GM12878 (cell line): ENCODE measurements around the gene LDLRAD4. TPM values are rescaled to one million over a fixed set of nuclear protein-coding genes. Genes with fewer than 3 reads are reported as not detected.

Experiments
- ATAC-seq: fragments of 200-7000 bp; cut with Tn5 transposase; 3 replicates; pipeline ENCODE4 v1.9.1; 2020; ENCODE audit warnings: mild to moderate bottlenecking, moderate library complexity
- BruUV-seq: library from RNA; stranded (reverse); fragments of 400-500 nt; replicated peaks from 2 replicates; lab custom pipeline; 2021; lab: Mats Ljungman, UMichigan
- CTCF ChIA-PET: fragments of 300-600 bp; sonication (Branson Sonifier 250); formaldehyde crosslinking; extraction: SDS; loops from one replicate; lab custom pipeline; 2021; ENCODE audit warnings: inconsistent platforms; lab: Yijun Ruan, JAX
- POLR2A ChIA-PET: fragments of 350-600 bp; formaldehyde crosslinking; extraction: SDS; loops from one replicate; lab custom pipeline; 2021; ENCODE audit warnings: inconsistent platforms; lab: Charles Lee
- RAD21 ChIA-PET: fragments of 300-600 bp; sonication (Branson Sonifier 250); formaldehyde crosslinking; loops from one replicate; lab custom pipeline; 2023; ENCODE audit warnings: antibody characterized with exemption; ENCODE audit not compliant: unreplicated experiment; lab: Charles Lee
- SMC1A ChIA-PET: fragments of 300-600 bp; sonication (Branson Sonifier 250); formaldehyde crosslinking; loops from one replicate; lab custom pipeline; 2023; ENCODE audit not compliant: unreplicated experiment, uncharacterized antibody; lab: Charles Lee
- DNase-seq: peaks from one replicate; pipeline ENCODE4 v3.0.0-alpha.2; 2011; ENCODE audit warnings: low read depth, low spot score
- FAIRE-seq: peaks from 3 replicates; lab custom pipeline; 2011; peaks lifted over from hg19 to GRCh38; lab: Jason Lieb, UNC
- H2AFZ ChIP-seq: 2 replicates; pipeline ENCODE4 v1.6.0; 2011; ENCODE audit warnings: low read depth, low read length, control low read depth; ENCODE audit not compliant: control insufficient read depth
- H3K27ac ChIP-seq: 2 replicates; pipeline ENCODE4 v1.5.1; 2011; ENCODE audit warnings: control low read depth; ENCODE audit not compliant: control insufficient read depth, insufficient read depth
- H3K27me3 ChIP-seq, 2 experiments: replicated peaks in 1 of 2; 2 replicates each; pipeline versions ENCODE4 v1.6.0 to v1.6.1; 2011; ENCODE audit warnings: low read length in 1 of 2; ENCODE audit not compliant: control insufficient read depth in 2 of 2, insufficient read depth in 2 of 2
- H3K36me3 ChIP-seq, 2 experiments: 2 replicates each; pipeline ENCODE4 v1.5.1; 2011; ENCODE audit warnings: low read length in 1 of 2; ENCODE audit not compliant: control insufficient read depth in 2 of 2, insufficient read depth in 2 of 2
- H3K4me1 ChIP-seq: 2 replicates; pipeline ENCODE4 v1.6.1; 2011; ENCODE audit warnings: mild to moderate bottlenecking, low read length, moderate library complexity, mixed read lengths; ENCODE audit not compliant: control insufficient read depth, insufficient read depth
- H3K4me2 ChIP-seq: 2 replicates; pipeline ENCODE4 v1.6.0; 2011; ENCODE audit warnings: control low read depth; ENCODE audit not compliant: control insufficient read depth, insufficient read depth
- H3K4me3 ChIP-seq: fragments of 200-600 bp; sonication (generic); 2 replicates; pipeline ENCODE4 v1.5.1; 2016
- H3K79me2 ChIP-seq: 2 replicates; pipeline ENCODE4 v1.6.0; 2011; ENCODE audit warnings: low read length; ENCODE audit not compliant: control insufficient read depth, insufficient read depth
- H3K9ac ChIP-seq: 2 replicates; pipeline ENCODE4 v1.8.0; 2011; ENCODE audit warnings: low read length, control low read depth, mixed read lengths; ENCODE audit not compliant: control insufficient read depth, insufficient read depth
- H3K9me3 ChIP-seq: replicated peaks from 3 replicates; pipeline ENCODE4 v1.5.1; 2011; ENCODE audit warnings: mild to moderate bottlenecking, low read length; ENCODE audit not compliant: control insufficient read depth, insufficient read depth
- H4K20me1 ChIP-seq: 2 replicates; pipeline ENCODE4 v1.6.0; 2011; ENCODE audit not compliant: control insufficient read depth, insufficient read depth
- BCL11A ChIP-seq: IDR thresholded peaks from 2 replicates; pipeline ENCODE4 v1.6.1; 2011; ENCODE audit warnings: low read depth, low read length
- CHD4 ChIP-seq: fragments of 200-600 bp; sonication (generic); IDR thresholded peaks from 2 replicates; pipeline ENCODE4 v1.6.1; 2016; ENCODE audit warnings: mild to moderate bottlenecking
- ETV6 ChIP-seq, 2 experiments: fragments of 450-650 bp in 1 of 2; IDR thresholded peaks in 1 of 2; conservative IDR thresholded peaks in 1 of 2; 2 replicates each; pipeline ENCODE4 v1.6.1; 2014; ENCODE audit warnings: antibody characterized with exemption in 1 of 2, borderline replicate concordance in 1 of 2, low read depth in 1 of 2, mild to moderate bottlenecking in 1 of 2, moderate library complexity in 1 of 2
- FOXK2 ChIP-seq: fragments of 450-650 bp; IDR thresholded peaks from 2 replicates; pipeline ENCODE4 v1.6.1; 2017; ENCODE audit warnings: mild to moderate bottlenecking, moderate library complexity
- GABPA ChIP-seq: IDR thresholded peaks from 2 replicates; pipeline ENCODE4 v1.6.1; 2014; ENCODE audit warnings: antibody characterized with exemption, low read depth, mild to moderate bottlenecking, inconsistent platforms
- HDAC2 ChIP-seq: fragments of 200-600 bp; sonication (generic); IDR thresholded peaks from 2 replicates; pipeline ENCODE4 v1.6.1; 2017
- HDAC6 ChIP-seq: fragments of 200-600 bp; sonication (generic); IDR thresholded peaks from one replicate; pipeline ENCODE4 v1.8.0; 2017; ENCODE audit warnings: antibody characterized with exemption; ENCODE audit not compliant: unreplicated experiment
- MAX ChIP-seq: IDR thresholded peaks from 2 replicates; pipeline ENCODE4 v1.6.1; 2012; ENCODE audit warnings: low read depth, low read length, improper control_type of control experiment
- MTA3 ChIP-seq: IDR thresholded peaks from 2 replicates; pipeline ENCODE4 v1.6.1; 2012; ENCODE audit warnings: low read length, inconsistent platforms, borderline replicate concordance
- MYC ChIP-seq: IDR thresholded peaks from 2 replicates; pipeline ENCODE4 v1.6.1; 2011; ENCODE audit warnings: mild to moderate bottlenecking, low read length, moderate library complexity, inconsistent platforms; ENCODE audit not compliant: insufficient read depth, insufficient replicate concordance, insufficient read length, severe bottlenecking
- SIX5 ChIP-seq: IDR thresholded peaks from 2 replicates; pipeline ENCODE4 v1.6.1; 2011; ENCODE audit warnings: mild to moderate bottlenecking, low read depth, low read length, moderate library complexity; ENCODE audit not compliant: severe bottlenecking
- SRF ChIP-seq, 2 experiments: IDR thresholded peaks; 2 replicates each; pipeline ENCODE4 v1.6.1; 2011; ENCODE audit warnings: low read depth in 2 of 2, low read length in 2 of 2, mild to moderate bottlenecking in 1 of 2, moderate library complexity in 1 of 2
- SUPT20H ChIP-seq: IDR thresholded peaks from 2 replicates; pipeline ENCODE4 v1.6.1; 2011; ENCODE audit warnings: low read depth, mild to moderate bottlenecking, low read length, moderate library complexity, borderline replicate concordance; ENCODE audit not compliant: control insufficient read depth
- TBL1XR1 ChIP-seq: IDR thresholded peaks from 2 replicates; pipeline ENCODE4 v1.6.1; 2012; ENCODE audit warnings: low read depth, low read length, improper control_type of control experiment
- TCF7 ChIP-seq: IDR thresholded peaks from 2 replicates; pipeline ENCODE4 v1.6.1; 2014; ENCODE audit warnings: antibody characterized with exemption, borderline replicate concordance
- ZBTB4 ChIP-seq: fragments of 450-650 bp; formaldehyde crosslinking; IDR thresholded peaks from 2 replicates; pipeline ENCODE4 v1.4.0; 2022; ENCODE audit warnings: mild to moderate bottlenecking, moderate library complexity
- WGBS: methylation state at CpG from one replicate; pipeline ENCODE4 v1.1.6; 2016; ENCODE audit warnings: low lambda C conversion rate; ENCODE audit not compliant: insufficient replicate concordance, insufficient coverage; ENCODE audit errors: missing lambda C conversion rate; 5-methylcytosine and 5-hydroxymethylcytosine counted together
- in situ Hi-C: fragments of 300-500 bp; cut with MboI; formaldehyde crosslinking; loops from 9 replicates; pipeline ENCODE4 v1.14.3; 2018; ENCODE audit warnings: mixed read lengths
- intact Hi-C: fragments of 100-400 bp; cut with micrococcal nuclease; formaldehyde crosslinking; loops from one replicate; pipeline ENCODE4 v1.14.2; 2022; ENCODE audit not compliant: unreplicated experiment
- polyA plus RNA-seq, 11 experiments: library from polyadenylated mRNA; depleted of rRNA in 4 of 11; unstranded in 6 of 11; stranded (reverse) in 5 of 11; fragments of >200 nt; fragmentation: Nextera tagmentation in 4 of 11; fragmentation: Illumina TruSeq in 1 of 11; extraction: Ambion mirVana in 4 of 11; extraction: Trizol in 1 of 11; gene quantifications; 1 replicate in 1 of 11; 2 replicates in 10 of 11; pipeline versions ENCODE4 v1.2.1 to v1.2.3, GENCODE V29; 2011 to 2016; ENCODE audit warnings: inconsistent platforms in 2 of 11, missing spikeins in 2 of 11, low read depth in 1 of 11
- total RNA-seq, 4 experiments: library from RNA; depleted of rRNA in 3 of 4; stranded (reverse); fragments of >200 nt in 3 of 4; fragmentation: Illumina TruSeq in 1 of 4; extraction: Trizol in 1 of 4; gene quantifications; 2 replicates each; pipeline versions ENCODE4 v1.2.1 to v1.2.3, GENCODE V29; 2013 to 2021
- TF ChIP-seq, protein P1 (sequence below): fragments of 450-650 bp; IDR thresholded peaks from 2 replicates; pipeline ENCODE4 v1.6.1; 2017; ENCODE audit warnings: low read depth, mild to moderate bottlenecking, moderate library complexity

LDLRAD4 gene
- total and polyA plus RNA-seq, 10 of the 15 experiments (the other 5 are each of a cell fraction or from before 2014, with no cell fraction given) = 2.7 to 16.8 (median 11.2) TPM

- ChIA-PET CTCF (interaction anchor here (0.7 kb wide), 1 partner anchor 260 kb away, joined by 3 read pairs; no protein-coding TSS in a partner anchor), POLR2A (interaction anchor here (0.9 kb wide), 1 partner anchor 26 kb away, joined by 3 read pairs; no protein-coding TSS in a partner anchor), RAD21 (no interaction called here), SMC1A (no interaction called here)
- ATAC-seq (no peak), FAIRE-seq (no peak), DNase-seq (no peak)
- no peak overlapping the region for H3K4me2 ChIP-seq
- H3K27ac ChIP-seq = no peak overlapping the region
- no peak overlapping the region for H3K4me3 ChIP-seq
- intact Hi-C loops (no loop called here), in situ Hi-C loops (no loop called here)
- H3K9me3 ChIP-seq = no peaks in the 10 kb centered on the region; the same call in 2 of the 3 replicates
- no peaks in the 10 kb centered on the region for H3K79me2 ChIP-seq
- H3K36me3 ChIP-seq = no peaks in the 10 kb centered on the region
- no peaks in the 10 kb centered on the region for H4K20me1 ChIP-seq
- H3K9ac ChIP-seq = no peak overlapping the region
- peaks cover 17% of the 10 kb centered on the region for H3K4me1 ChIP-seq
- H3K27me3 ChIP-seq = no peaks in the 10 kb centered on the region; a peak in 1 of 4 replicates
- 87% methylated on average over 9 of the region's 9 CpGs for WGBS
- H2AFZ ChIP-seq = no peak overlapping the region
- BruUV-seq = no TSS peak
- TF ChIP-seq HDAC2 = no peak
- no peak for TF ChIP-seq CHD4
- TF ChIP-seq MAX = no peak
- TF ChIP-seq BCL11A = no peak
- TF ChIP-seq MYC = no peak
- no peak for TF ChIP-seq SUPT20H
- TF ChIP-seq ZBTB4 (CRISPR knock-in tag) = no peak
- no peak for TF ChIP-seq TCF7
- TF ChIP-seq FOXK2 = no peak
- no peak for TF ChIP-seq ETV6 (conservative IDR thresholded peaks at IDR 0.05 in 1 of 2, IDR thresholded peaks at IDR 0.05 in 1 of 2; ENCODE audit: borderline replicate concordance in 1 of 2, low read depth in 1 of 2)
- no peak for TF ChIP-seq SRF (IDR thresholded peaks at IDR 0.05; ENCODE audit: low read depth in 2 of 2, low read length in 2 of 2)
- TF ChIP-seq, protein P1, sequence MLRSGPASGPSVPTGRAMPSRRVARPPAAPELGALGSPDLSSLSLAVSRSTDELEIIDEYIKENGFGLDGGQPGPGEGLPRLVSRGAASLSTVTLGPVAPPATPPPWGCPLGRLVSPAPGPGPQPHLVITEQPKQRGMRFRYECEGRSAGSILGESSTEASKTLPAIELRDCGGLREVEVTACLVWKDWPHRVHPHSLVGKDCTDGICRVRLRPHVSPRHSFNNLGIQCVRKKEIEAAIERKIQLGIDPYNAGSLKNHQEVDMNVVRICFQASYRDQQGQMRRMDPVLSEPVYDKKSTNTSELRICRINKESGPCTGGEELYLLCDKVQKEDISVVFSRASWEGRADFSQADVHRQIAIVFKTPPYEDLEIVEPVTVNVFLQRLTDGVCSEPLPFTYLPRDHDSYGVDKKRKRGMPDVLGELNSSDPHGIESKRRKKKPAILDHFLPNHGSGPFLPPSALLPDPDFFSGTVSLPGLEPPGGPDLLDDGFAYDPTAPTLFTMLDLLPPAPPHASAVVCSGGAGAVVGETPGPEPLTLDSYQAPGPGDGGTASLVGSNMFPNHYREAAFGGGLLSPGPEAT = no peak
- TF ChIP-seq HDAC6 = no peak
- no peak for TF ChIP-seq TBL1XR1
- TF ChIP-seq MTA3 = no peak
- TF ChIP-seq GABPA = no peak
- no peak for TF ChIP-seq SIX5
These were observed 334.9 kb downstream of the LDLRAD4 start for GRCh38 chr18:13553449-13553848.
